Fibroblast of mammary gland (primary cell): ENCODE data around the gene LRRC41.

ENCODE experiments used
- DNase-seq: peaks from one replicate; pipeline ENCODE4 v3.0.0-alpha.2; 2010; ENCODE audit warnings: low read depth
- H3K4me3 ChIP-seq: 2 replicates; pipeline ENCODE4 v1.5.1; 2011; ENCODE audit warnings: low read depth, mild to moderate bottlenecking, low read length, moderate library complexity; ENCODE audit not compliant: control insufficient read depth
- TF ChIP-seq, protein P1 (sequence below): conservative IDR thresholded peaks from 2 replicates; pipeline ENCODE4 v1.5.1; 2011; ENCODE audit warnings: low read depth, low read length, inconsistent platforms; ENCODE audit not compliant: control insufficient read depth, insufficient read depth

LRRC41 gene

DNA sequence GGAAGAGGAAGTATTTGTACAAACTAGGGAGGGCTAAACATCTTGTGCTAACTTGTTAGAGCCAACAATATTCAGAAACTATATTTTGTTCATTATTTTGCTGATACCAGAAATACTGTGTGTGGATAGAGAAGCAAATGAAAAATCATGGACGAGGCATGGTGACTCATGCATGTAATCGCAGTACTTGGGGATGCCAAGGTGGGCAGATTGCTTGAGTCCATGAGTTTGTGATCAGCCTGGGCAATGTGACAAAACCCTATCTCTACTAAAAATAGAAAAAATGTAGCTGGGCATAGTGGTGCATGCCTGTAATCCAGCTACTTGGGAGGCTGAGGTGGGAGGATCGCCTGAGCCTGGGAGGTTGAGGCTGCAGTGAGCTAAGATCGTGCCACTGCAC is 13.4 kb downstream of the LRRC41 start:
- DNase-seq, result peak; percentile 23
- H3K4me3 ChIP-seq, result no peak overlapping the region
- TF ChIP-seq, protein P1, sequence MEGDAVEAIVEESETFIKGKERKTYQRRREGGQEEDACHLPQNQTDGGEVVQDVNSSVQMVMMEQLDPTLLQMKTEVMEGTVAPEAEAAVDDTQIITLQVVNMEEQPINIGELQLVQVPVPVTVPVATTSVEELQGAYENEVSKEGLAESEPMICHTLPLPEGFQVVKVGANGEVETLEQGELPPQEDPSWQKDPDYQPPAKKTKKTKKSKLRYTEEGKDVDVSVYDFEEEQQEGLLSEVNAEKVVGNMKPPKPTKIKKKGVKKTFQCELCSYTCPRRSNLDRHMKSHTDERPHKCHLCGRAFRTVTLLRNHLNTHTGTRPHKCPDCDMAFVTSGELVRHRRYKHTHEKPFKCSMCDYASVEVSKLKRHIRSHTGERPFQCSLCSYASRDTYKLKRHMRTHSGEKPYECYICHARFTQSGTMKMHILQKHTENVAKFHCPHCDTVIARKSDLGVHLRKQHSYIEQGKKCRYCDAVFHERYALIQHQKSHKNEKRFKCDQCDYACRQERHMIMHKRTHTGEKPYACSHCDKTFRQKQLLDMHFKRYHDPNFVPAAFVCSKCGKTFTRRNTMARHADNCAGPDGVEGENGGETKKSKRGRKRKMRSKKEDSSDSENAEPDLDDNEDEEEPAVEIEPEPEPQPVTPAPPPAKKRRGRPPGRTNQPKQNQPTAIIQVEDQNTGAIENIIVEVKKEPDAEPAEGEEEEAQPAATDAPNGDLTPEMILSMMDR, result no peak

DNA sequence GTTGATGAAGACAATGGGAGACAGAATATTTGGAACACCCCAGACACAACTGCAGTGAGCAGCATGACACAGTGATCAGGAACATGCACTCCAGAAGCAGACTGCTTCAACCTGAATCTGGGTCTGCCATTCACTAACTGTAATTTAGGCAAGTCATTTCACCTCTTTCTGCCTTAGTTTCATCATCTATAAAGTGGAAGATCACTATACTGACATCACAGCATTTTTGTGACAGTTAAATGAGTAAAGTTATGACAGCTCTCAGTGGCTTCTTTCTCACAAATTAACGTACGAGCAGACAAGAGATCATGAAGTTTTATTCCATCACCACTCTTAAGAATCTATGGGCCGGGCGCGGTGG is 14.3 kb downstream of the LRRC41 start:
- TF ChIP-seq, protein P1, result no peak
- DNase-seq, result no peak
- no peak overlapping the region for H3K4me3 ChIP-seq

DNA sequence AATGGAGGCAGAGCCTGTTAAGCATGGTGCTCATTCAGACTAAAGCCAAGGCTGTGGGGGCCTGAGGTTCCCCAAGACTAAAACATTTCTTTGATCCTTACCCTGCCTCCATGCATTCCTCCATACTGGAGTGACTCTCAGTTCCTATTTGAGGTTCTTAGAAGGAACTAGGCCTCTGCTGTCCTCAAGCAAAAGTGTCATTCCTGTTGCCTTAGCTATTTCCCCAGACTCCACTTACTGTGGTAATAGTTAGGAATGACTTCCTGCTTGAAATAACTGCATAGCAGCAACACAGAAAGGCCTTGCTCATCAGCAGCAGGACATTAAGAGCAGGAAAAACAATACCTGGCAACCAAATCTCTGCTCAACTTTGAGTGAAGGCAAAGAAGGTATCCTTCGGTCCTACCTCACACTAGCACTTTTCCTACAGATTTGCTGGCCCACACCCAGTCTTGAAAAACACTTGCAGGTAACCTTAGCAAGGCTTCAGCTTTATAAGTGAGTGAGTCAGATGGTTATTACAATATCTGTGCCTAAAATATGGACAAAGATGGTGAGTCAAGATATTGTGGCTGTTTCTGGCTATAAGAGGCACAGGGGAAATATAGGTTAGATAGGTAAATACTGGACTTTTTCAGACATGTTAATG is 14.8 kb downstream of the LRRC41 start:
- H3K4me3 ChIP-seq, result no peak overlapping the region
- peak; percentile 28 for DNase-seq

DNA sequence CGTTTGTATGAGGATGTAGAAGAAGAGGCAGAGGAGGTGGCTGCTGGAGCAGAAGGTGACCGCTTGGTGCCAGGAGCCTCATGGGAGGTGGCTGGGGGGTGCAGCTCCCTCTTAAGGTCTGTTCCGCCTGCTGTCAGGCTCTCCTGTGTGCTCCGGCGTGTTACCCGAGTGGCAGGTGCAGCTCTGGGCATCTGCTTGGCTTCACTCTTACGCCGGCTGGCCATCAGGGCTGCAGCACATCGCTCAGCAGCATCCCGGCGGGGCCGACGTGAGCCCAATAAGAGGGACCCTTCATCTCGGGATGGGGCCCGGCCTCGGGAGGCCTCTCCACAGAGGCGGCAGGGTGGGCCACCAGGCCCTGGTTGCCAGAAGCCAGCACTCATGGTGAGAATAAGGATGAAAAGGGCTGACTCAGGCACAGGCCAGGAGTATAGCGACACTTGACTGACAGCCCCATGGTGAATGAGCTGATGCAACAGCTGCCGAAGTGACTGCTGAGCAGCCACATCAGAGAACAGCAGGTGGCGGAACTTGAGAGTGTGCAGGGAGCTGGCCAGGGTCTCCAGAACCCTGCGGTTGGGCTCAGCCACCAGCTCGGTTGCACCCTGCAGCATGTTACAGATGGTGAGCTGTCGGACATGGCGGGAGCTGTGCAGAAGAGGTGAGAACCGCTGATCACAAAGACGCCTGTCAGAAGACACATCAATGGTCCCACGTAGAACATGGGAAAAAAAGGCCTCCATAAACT is 17.5 kb downstream of the LRRC41 start:
- TF ChIP-seq, protein P1, result no peak
- DNase-seq, result no peak
- no peak overlapping the region for H3K4me3 ChIP-seq

More for the DNA sequence above, 14.8 kb downstream of the LRRC41 start:
- TF ChIP-seq, protein P1, result no peak

DNA sequence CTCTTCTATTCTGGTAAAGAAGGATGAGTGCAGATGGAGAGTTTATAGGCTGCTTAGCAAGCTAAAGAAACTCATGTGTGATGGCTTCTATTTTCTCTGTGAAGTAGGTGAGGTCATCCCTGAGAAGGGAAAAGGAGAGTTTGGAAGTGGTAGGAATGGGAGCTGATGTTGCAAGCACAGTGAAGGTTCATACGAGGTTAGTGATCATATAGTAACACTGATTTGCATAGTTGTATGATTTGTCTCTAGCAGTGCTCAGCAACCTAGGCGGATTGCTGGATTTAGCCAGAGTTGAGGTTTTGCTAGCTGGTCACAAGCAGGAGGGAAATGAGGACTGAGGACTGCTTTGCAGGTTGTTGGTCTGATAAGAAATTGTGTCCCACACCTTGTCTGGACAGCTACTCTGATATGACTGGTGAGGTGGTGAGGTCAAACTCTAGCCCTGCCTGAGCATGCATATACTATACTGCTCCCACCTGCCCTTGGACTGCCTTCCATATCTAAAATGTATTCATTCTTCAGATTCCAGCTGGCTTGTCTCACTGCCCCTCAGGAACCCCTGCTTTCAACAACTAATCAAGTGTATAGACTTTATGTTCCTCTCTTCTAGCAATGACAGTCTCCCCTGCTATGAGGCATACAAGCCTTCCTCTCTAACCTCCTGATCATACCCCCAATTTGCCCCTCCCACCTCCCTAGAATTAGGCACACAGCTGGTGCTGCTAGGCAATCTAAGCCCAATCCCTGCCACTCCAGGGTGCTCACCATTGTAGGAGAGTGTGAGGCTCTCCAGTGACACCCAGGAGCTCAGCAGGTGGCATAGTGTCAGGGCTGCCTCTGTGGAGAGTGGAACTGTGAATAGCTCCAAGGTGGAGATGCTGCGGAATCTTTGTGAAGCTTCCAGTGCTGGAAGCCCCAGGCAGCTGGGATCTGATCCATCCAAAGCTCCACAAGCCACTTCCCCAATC is 18.5 kb downstream of the LRRC41 start:
- TF ChIP-seq, protein P1, result no peak
- peak; percentile 68 for DNase-seq

DNA sequence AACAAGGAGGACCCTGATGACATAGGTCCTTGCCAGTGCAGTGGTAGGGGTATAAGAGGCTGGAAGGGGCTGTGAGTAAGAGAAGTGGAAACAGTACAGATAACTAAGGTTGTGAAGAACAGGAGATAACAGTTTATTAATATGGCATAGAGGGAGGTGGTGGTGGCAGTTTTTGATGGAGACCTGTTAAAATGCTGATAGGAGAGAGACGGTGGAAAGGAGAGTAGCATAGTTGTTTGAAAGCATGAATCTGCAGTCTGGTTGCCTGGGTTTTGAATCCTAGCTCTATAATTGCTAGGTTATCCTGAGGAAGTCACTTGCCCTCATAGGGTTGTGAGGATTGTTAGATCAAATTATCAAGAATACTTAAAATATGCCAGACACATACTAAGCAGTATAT is 19.4 kb downstream of the LRRC41 start:
- TF ChIP-seq, protein P1, result no peak
- H3K4me3 ChIP-seq, result no peak overlapping the region
- DNase-seq, result no peak

More for the DNA sequence above, 18.5 kb downstream of the LRRC41 start:
- no peak overlapping the region for H3K4me3 ChIP-seq
